Calu3 (cell line): ENCODE data around the gene OPRM1. TPM values are rescaled to one million over a fixed set of nuclear protein-coding genes. Genes with fewer than 3 reads are reported as not detected.

Source experiments
- BruUV-seq: library from RNA; stranded (reverse); fragments of 400-500 nt; replicated peaks from 2 replicates; lab custom pipeline; 2021; lab: Mats Ljungman, UMichigan
- CTCF ChIA-PET: fragments of 300-600 bp; sonication (Branson Sonifier 250); formaldehyde crosslinking; loops from one replicate; lab custom pipeline; 2022; ENCODE audit warnings: antibody characterized with exemption; lab: Charles Lee
- DNase-seq: peaks from one replicate; pipeline ENCODE4 v3.0.0; 2022
- H3K27ac Mint-ChIP-seq: one replicate; pipeline ENCODE4 v1.8.0; 2022; ENCODE audit warnings: mixed read lengths; ENCODE audit not compliant: unreplicated experiment
- H3K27me3 Mint-ChIP-seq: one replicate; pipeline ENCODE4 v1.8.0; 2022; ENCODE audit warnings: mixed read lengths; ENCODE audit not compliant: unreplicated experiment
- H3K36me3 Mint-ChIP-seq: one replicate; pipeline ENCODE4 v1.8.0; 2022; ENCODE audit warnings: mild to moderate bottlenecking, moderate library complexity, mixed read lengths; ENCODE audit not compliant: insufficient read depth, unreplicated experiment
- H3K4me1 Mint-ChIP-seq: one replicate; pipeline ENCODE4 v1.8.0; 2022; ENCODE audit warnings: mild to moderate bottlenecking, low read depth, mixed read lengths; ENCODE audit not compliant: unreplicated experiment
- H3K4me3 Mint-ChIP-seq: one replicate; pipeline ENCODE4 v1.8.0; 2022; ENCODE audit warnings: mild to moderate bottlenecking, low read depth, moderate library complexity, mixed read lengths; ENCODE audit not compliant: unreplicated experiment
- H3K9me3 Mint-ChIP-seq: one replicate; pipeline ENCODE4 v1.8.0; 2022; ENCODE audit warnings: low read depth, mixed read lengths; ENCODE audit not compliant: unreplicated experiment
- CTCF ChIP-seq: fragments of 200-600 bp; IDR thresholded peaks from one replicate; pipeline ENCODE4 v1.8.0; 2022; ENCODE audit warnings: antibody characterized with exemption; ENCODE audit not compliant: unreplicated experiment
- intact Hi-C: fragments of 100-400 bp; cut with micrococcal nuclease; formaldehyde crosslinking; loops from one replicate; pipeline ENCODE4 v1.10.0; 2022; ENCODE audit not compliant: unreplicated experiment
- total RNA-seq: library from RNA; stranded (reverse); gene quantifications from 2 replicates; pipeline ENCODE4 v1.2.3, GENCODE V29; 2022

OPRM1 gene
- total RNA-seq, 1 experiment from 2014 or later = not detected

- no TSS peak for BruUV-seq
- TF ChIP-seq CTCF = no peak
These were observed 163.3 kb downstream of the OPRM1 start for GRCh38 chr6:154202339-154202738.

GRCh38 chr6:154202958-154203357, 163.9 kb downstream of the OPRM1 start:
- no peak for TF ChIP-seq CTCF
- H3K4me1 Mint-ChIP-seq = no peaks in the 10 kb centered on the region
- no peak overlapping the region for H3K27ac Mint-ChIP-seq
- H3K36me3 Mint-ChIP-seq = no peaks in the 10 kb centered on the region
- H3K27me3 Mint-ChIP-seq = peaks cover 19% of the 10 kb centered on the region
- peaks cover 3% of the 10 kb centered on the region for H3K9me3 Mint-ChIP-seq
- H3K4me3 Mint-ChIP-seq = no peak overlapping the region
- no TSS peak for BruUV-seq
- no peak for DNase-seq
- CTCF ChIA-PET = no interaction called here
- intact Hi-C loops = no loop called here

More at GRCh38 chr6:154202339-154202738, 163.3 kb downstream of the OPRM1 start:
- Mint-ChIP-seq H3K27ac (no peak overlapping the region), H3K4me1 (no peaks in the 10 kb centered on the region), H3K9me3 (peaks cover 3% of the 10 kb centered on the region), H3K4me3 (no peak overlapping the region), H3K36me3 (no peaks in the 10 kb centered on the region), H3K27me3 (peaks cover 19% of the 10 kb centered on the region)
- CTCF ChIA-PET = no interaction called here
- intact Hi-C loops = no loop called here
- no peak for DNase-seq

DNA sequence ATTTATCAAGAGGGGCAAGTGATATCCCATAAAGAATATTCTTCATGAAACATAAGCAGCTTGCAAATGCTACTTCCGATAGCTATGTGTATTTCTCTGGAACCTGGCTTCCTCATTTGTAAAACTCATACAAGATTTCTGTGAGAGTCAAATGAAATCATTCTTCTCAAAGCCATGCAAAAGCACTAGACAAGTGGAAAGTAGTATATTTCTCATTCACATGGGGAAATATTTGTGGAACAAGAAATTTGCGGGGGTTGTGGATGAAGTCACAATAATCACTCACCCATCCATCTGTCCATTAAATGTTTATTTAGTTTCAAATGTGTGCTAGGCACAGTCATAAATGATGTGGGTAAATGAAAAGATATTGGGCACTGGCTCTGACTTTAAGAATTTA, 167.1 kb downstream of the OPRM1 start:
- DNase-seq = no peak
- intact Hi-C loops = no loop called here
- BruUV-seq = no TSS peak
- peaks cover 3% of the 10 kb centered on the region for H3K9me3 Mint-ChIP-seq
- CTCF ChIA-PET = no interaction called here
- H3K4me3 Mint-ChIP-seq = no peak overlapping the region
- no peak for TF ChIP-seq CTCF
- H3K27me3 Mint-ChIP-seq = peaks cover 19% of the 10 kb centered on the region
- H3K4me1 Mint-ChIP-seq = no peaks in the 10 kb centered on the region
- no peaks in the 10 kb centered on the region for H3K36me3 Mint-ChIP-seq
- no peak overlapping the region for H3K27ac Mint-ChIP-seq

- BruUV-seq = no TSS peak
- CTCF ChIA-PET = no interaction called here
- Mint-ChIP-seq H3K4me1 (no peaks in the 10 kb centered on the region), H3K27me3 (peaks cover 19% of the 10 kb centered on the region), H3K4me3 (no peak overlapping the region), H3K9me3 (peaks cover 3% of the 10 kb centered on the region), H3K36me3 (no peaks in the 10 kb centered on the region), H3K27ac (no peak overlapping the region)
- no peak for DNase-seq
- intact Hi-C loops = no loop called here
- TF ChIP-seq CTCF = no peak
These were observed 168.0 kb downstream of the OPRM1 start for GRCh38 chr6:154206996-154207395.
